Astrocyte (in vitro differentiated cells and primary cell): Measurements from ENCODE around the gene BATF3. TPM values are rescaled to one million over a fixed set of nuclear protein-coding genes. Genes with fewer than 3 reads are reported as not detected.

Experiments used
- DNase-seq: peaks from one replicate; pipeline ENCODE4 v3.0.0-alpha.2; 2010; ENCODE audit warnings: low read depth
- FAIRE-seq: peaks from 2 replicates; lab custom pipeline; 2011; peaks lifted over from hg19 to GRCh38; lab: Jason Lieb, UNC
- H2AFZ ChIP-seq: 2 replicates; pipeline ENCODE4 v1.6.0; 2012; ENCODE audit warnings: low read depth, low read length, inconsistent platforms
- H3K27ac ChIP-seq: 2 replicates; pipeline ENCODE4 v1.5.1; 2011; ENCODE audit warnings: low read depth, low read length, inconsistent platforms
- H3K27me3 ChIP-seq: 2 replicates; pipeline ENCODE4 v1.6.0; 2011; ENCODE audit warnings: low read length, inconsistent platforms; ENCODE audit not compliant: insufficient read depth
- H3K36me3 ChIP-seq: 2 replicates; pipeline ENCODE4 v1.5.1; 2011; ENCODE audit warnings: low read length, inconsistent platforms; ENCODE audit not compliant: insufficient read depth
- H3K4me1 ChIP-seq: 2 replicates; pipeline ENCODE4 v1.5.1; 2011; ENCODE audit warnings: low read length, inconsistent platforms; ENCODE audit not compliant: insufficient read depth
- H3K4me2 ChIP-seq: 2 replicates; pipeline ENCODE4 v1.6.0; 2012; ENCODE audit warnings: low read length, inconsistent platforms
- H3K4me3 ChIP-seq: 2 replicates; pipeline ENCODE4 v1.5.1; 2011; ENCODE audit warnings: low read depth, mild to moderate bottlenecking, low read length, inconsistent platforms; ENCODE audit not compliant: insufficient read depth
- H3K79me2 ChIP-seq: 2 replicates; pipeline ENCODE4 v1.6.0; 2012; ENCODE audit warnings: mild to moderate bottlenecking, low read length, inconsistent platforms; ENCODE audit not compliant: insufficient read depth
- H3K9ac ChIP-seq: 2 replicates; pipeline ENCODE4 v1.6.0; 2012; ENCODE audit warnings: mild to moderate bottlenecking, low read length, inconsistent platforms
- H3K9me3 ChIP-seq: 2 replicates; pipeline ENCODE4 v1.5.1; 2012; ENCODE audit warnings: low read depth, mild to moderate bottlenecking, low read length, inconsistent platforms; ENCODE audit not compliant: insufficient read depth
- H4K20me1 ChIP-seq: 2 replicates; pipeline ENCODE4 v1.6.0; 2012; ENCODE audit warnings: low read length, inconsistent platforms; ENCODE audit not compliant: insufficient read depth
- H3K27ac Mint-ChIP-seq: one replicate; pipeline ENCODE4 v1.8.0; 2021; ENCODE audit warnings: mild to moderate bottlenecking, mixed read lengths; ENCODE audit not compliant: unreplicated experiment
- H3K27me3 Mint-ChIP-seq: one replicate; pipeline ENCODE4 v1.8.0; 2021; ENCODE audit warnings: low read depth, mixed read lengths; ENCODE audit not compliant: unreplicated experiment
- H3K36me3 Mint-ChIP-seq: one replicate; pipeline ENCODE4 v1.8.0; 2021; ENCODE audit warnings: low read depth, mixed read lengths; ENCODE audit not compliant: unreplicated experiment
- H3K4me1 Mint-ChIP-seq: one replicate; pipeline ENCODE4 v1.8.0; 2021; ENCODE audit warnings: low read depth, mixed read lengths; ENCODE audit not compliant: unreplicated experiment
- H3K4me3 Mint-ChIP-seq: one replicate; pipeline ENCODE4 v1.8.0; 2021; ENCODE audit warnings: mild to moderate bottlenecking, moderate library complexity, mixed read lengths; ENCODE audit not compliant: unreplicated experiment
- H3K9me3 Mint-ChIP-seq: one replicate; pipeline ENCODE4 v1.8.0; 2021; ENCODE audit warnings: mild to moderate bottlenecking, mixed read lengths; ENCODE audit not compliant: unreplicated experiment
- EZH2 ChIP-seq: IDR thresholded peaks from 2 replicates; pipeline ENCODE4 v1.6.1; 2012; ENCODE audit warnings: mild to moderate bottlenecking, low read length, inconsistent platforms; ENCODE audit not compliant: insufficient read depth
- total RNA-seq: library from RNA; stranded (reverse); gene quantifications from 2 replicates; pipeline ENCODE4 v1.2.1, GENCODE V29; 2021
- TF ChIP-seq, protein P1 (sequence below): IDR thresholded peaks from 2 replicates; pipeline ENCODE4 v1.5.1; 2011; ENCODE audit warnings: low read depth, mild to moderate bottlenecking, inconsistent platforms, low read length, moderate library complexity; ENCODE audit not compliant: insufficient read depth

The BATF3 gene
- total RNA-seq, 1 donor from 2014 or later = 1.9 TPM

GRCh38 chr1:212684521-212685090 is 15.0 kb downstream of the BATF3 start:
- Histone ChIP-seq H3K36me3 (no peaks in the 10 kb centered on the region), H3K4me2 (no peak overlapping the region), H4K20me1 (no peaks in the 10 kb centered on the region), H3K4me3 (no peak overlapping the region), H3K4me1 (no peaks in the 10 kb centered on the region), H3K27me3 (no peaks in the 10 kb centered on the region), H3K27ac (no peak overlapping the region), H3K79me2 (no peaks in the 10 kb centered on the region), H3K9me3 (no peaks in the 10 kb centered on the region), H3K9ac (no peak overlapping the region), H2AFZ (no peak overlapping the region)
- H3K27me3 Mint-ChIP-seq = peaks cover 18% of the 10 kb centered on the region
- no peak for TF ChIP-seq EZH2
- TF ChIP-seq, protein P1, sequence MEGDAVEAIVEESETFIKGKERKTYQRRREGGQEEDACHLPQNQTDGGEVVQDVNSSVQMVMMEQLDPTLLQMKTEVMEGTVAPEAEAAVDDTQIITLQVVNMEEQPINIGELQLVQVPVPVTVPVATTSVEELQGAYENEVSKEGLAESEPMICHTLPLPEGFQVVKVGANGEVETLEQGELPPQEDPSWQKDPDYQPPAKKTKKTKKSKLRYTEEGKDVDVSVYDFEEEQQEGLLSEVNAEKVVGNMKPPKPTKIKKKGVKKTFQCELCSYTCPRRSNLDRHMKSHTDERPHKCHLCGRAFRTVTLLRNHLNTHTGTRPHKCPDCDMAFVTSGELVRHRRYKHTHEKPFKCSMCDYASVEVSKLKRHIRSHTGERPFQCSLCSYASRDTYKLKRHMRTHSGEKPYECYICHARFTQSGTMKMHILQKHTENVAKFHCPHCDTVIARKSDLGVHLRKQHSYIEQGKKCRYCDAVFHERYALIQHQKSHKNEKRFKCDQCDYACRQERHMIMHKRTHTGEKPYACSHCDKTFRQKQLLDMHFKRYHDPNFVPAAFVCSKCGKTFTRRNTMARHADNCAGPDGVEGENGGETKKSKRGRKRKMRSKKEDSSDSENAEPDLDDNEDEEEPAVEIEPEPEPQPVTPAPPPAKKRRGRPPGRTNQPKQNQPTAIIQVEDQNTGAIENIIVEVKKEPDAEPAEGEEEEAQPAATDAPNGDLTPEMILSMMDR = no peak
- H3K9me3 Mint-ChIP-seq = no peaks in the 10 kb centered on the region
- H3K4me3 Mint-ChIP-seq = no peak overlapping the region
- no peaks in the 10 kb centered on the region for H3K4me1 Mint-ChIP-seq
- peaks cover 6% of the 10 kb centered on the region for H3K36me3 Mint-ChIP-seq
- no peak overlapping the region for H3K27ac Mint-ChIP-seq
- FAIRE-seq (no peak), DNase-seq (no peak)

DNA sequence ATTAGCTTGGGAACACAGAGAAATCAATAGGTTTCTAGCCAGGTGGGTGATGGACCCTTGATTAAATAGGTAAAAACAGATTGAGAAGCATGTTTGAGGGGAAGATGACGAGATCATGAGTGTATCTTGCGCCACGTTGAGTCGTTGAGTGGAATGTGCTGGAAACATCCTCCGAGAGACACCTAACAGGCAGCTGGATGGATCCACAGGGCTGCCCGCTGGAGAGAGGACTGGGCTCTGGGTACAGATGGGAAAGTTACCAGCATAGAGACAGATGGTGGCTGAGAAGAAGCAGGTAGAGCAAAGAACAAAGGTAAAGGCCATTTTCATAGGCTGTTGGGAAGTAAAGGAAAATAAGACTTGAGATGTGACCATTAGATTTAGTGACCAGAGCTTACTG is 15.6 kb downstream of the BATF3 start:
- Histone ChIP-seq H2AFZ (no peak overlapping the region), H3K27me3 (no peaks in the 10 kb centered on the region), H3K4me1 (no peaks in the 10 kb centered on the region), H3K36me3 (no peaks in the 10 kb centered on the region), H3K79me2 (no peaks in the 10 kb centered on the region), H3K9me3 (no peaks in the 10 kb centered on the region), H3K27ac (no peak overlapping the region), H3K9ac (no peak overlapping the region), H3K4me3 (no peak overlapping the region), H4K20me1 (no peaks in the 10 kb centered on the region), H3K4me2 (no peak overlapping the region)
- H3K27me3 Mint-ChIP-seq = peaks cover 18% of the 10 kb centered on the region
- no peak for DNase-seq
- TF ChIP-seq EZH2 = no peak
- TF ChIP-seq, protein P1 = no peak
- no peak overlapping the region for H3K4me3 Mint-ChIP-seq
- no peaks in the 10 kb centered on the region for H3K4me1 Mint-ChIP-seq
- peak overlapping the region; percentile 24 for H3K27ac Mint-ChIP-seq
- H3K36me3 Mint-ChIP-seq = peaks cover 6% of the 10 kb centered on the region
- no peaks in the 10 kb centered on the region for H3K9me3 Mint-ChIP-seq
- no peak for FAIRE-seq

DNA sequence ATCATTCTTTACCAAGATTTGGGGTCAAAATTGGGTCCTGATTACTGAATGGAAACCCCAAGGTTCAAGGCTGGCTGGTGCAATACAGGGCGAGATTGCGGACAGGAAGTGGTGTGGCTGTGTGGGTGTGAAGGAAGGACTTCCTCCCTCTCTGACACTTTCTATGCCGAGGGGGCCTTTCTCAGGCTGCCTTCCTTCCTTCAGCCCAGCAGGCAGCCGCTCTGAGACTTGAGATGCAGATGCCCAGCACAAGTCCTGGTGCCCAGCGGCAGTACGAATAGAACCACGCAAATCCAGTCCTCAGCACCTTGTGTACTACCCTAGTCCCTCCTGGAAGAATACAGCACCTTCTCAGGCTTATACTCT is 16.3 kb downstream of the BATF3 start:
- H3K27me3 Mint-ChIP-seq = peaks cover 22% of the 10 kb centered on the region
- H3K9ac ChIP-seq = no peak overlapping the region
- no peaks in the 10 kb centered on the region for H3K9me3 ChIP-seq
- FAIRE-seq (no peak), DNase-seq (no peak)
- no peaks in the 10 kb centered on the region for H3K27me3 ChIP-seq
- no peak overlapping the region for H3K27ac Mint-ChIP-seq
- no peaks in the 10 kb centered on the region for H3K4me1 ChIP-seq
- no peak overlapping the region for H2AFZ ChIP-seq
- H3K9me3 Mint-ChIP-seq = no peaks in the 10 kb centered on the region
- no peaks in the 10 kb centered on the region for H3K4me1 Mint-ChIP-seq
- no peaks in the 10 kb centered on the region for H4K20me1 ChIP-seq
- H3K4me3 ChIP-seq = no peak overlapping the region
- H3K79me2 ChIP-seq = no peaks in the 10 kb centered on the region
- H3K4me3 Mint-ChIP-seq = no peak overlapping the region
- no peaks in the 10 kb centered on the region for H3K36me3 ChIP-seq
- H3K36me3 Mint-ChIP-seq = peaks cover 6% of the 10 kb centered on the region
- H3K27ac ChIP-seq = no peak overlapping the region
- no peak for TF ChIP-seq EZH2
- TF ChIP-seq, protein P1 = no peak
- no peak overlapping the region for H3K4me2 ChIP-seq
